HG02678 (cell line): Measurements from ENCODE around the gene SPATA17.
A peak's percentile ranks its signal among the peaks of the same experiment; 100 is the strongest.
"Not testable (repeated sequence)": the region's sequence is repeated elsewhere in the genome, so short reads cannot be mapped to it uniquely, and the experiment has no call there.

Source experiments
- ATAC-seq: cut with Tn5 transposase; IDR thresholded peaks from one replicate; pipeline ENCODE4 v1.9.1; 2021; ENCODE audit warnings: mild to moderate bottlenecking, moderate library complexity; ENCODE audit not compliant: unreplicated experiment

Gene SPATA17

GRCh38 chr1:217630711-217631591 is at the start of gene SPATA17, which contains the start of gene GPATCH2:
TSS of gene SPATA17 (plus strand) at chr1:217631344. CDS start at chr1:217631379, 35 bp downstream.
TSS of gene GPATCH2 (minus strand) at chr1:217631090. CDS start at chr1:217630971, 119 bp downstream.
- ATAC-seq = peak; percentile 98

- ATAC-seq = not testable (repeated sequence)
Measured at GRCh38 chr1:217584286-217584811, 46.8 kb upstream of the SPATA17 start.

- no peak for ATAC-seq
Measured at GRCh38 chr1:217585577-217585976, 45.6 kb upstream of the SPATA17 start.

GRCh38 chr1:217586586-217586985 is 44.6 kb upstream of the SPATA17 start:
- no peak for ATAC-seq

- no peak for ATAC-seq
Measured at GRCh38 chr1:217590598-217590997, 40.5 kb upstream of the SPATA17 start.

GRCh38 chr1:217599154-217599553 is 32.0 kb upstream of the SPATA17 start:
- no peak for ATAC-seq

GRCh38 chr1:217602380-217602779 is 28.8 kb upstream of the SPATA17 start:
- ATAC-seq = no peak

- ATAC-seq = no peak
Measured at GRCh38 chr1:217605390-217605789, 25.8 kb upstream of the SPATA17 start.

GRCh38 chr1:217614200-217614712 is 16.9 kb upstream of the SPATA17 start:
- ATAC-seq = no peak

- no peak for ATAC-seq
Measured at GRCh38 chr1:217617126-217617525, 14.0 kb upstream of the SPATA17 start.

- peak; percentile 100 for ATAC-seq
Measured at GRCh38 chr1:217620814-217621213, 10.3 kb upstream of the SPATA17 start.

- ATAC-seq = no peak
Measured at GRCh38 chr1:217622042-217622441, 9.1 kb upstream of the SPATA17 start.

- no peak for ATAC-seq
Measured at GRCh38 chr1:217626321-217626720, 4.8 kb upstream of the SPATA17 start.

GRCh38 chr1:217627431-217627830 is 3.7 kb upstream of the SPATA17 start:
- ATAC-seq = no peak

- no peak for ATAC-seq
Measured at GRCh38 chr1:217642455-217642854, 11.3 kb downstream of the SPATA17 start.

- no peak for ATAC-seq
Measured at GRCh38 chr1:217647791-217648190, 16.6 kb downstream of the SPATA17 start.

GRCh38 chr1:217650674-217651073 is 19.5 kb downstream of the SPATA17 start:
- ATAC-seq = no peak

- peak; percentile 69 for ATAC-seq
Measured at GRCh38 chr1:217660353-217661062, 29.4 kb downstream of the SPATA17 start.

- no peak for ATAC-seq
Measured at GRCh38 chr1:217661407-217661806, 30.3 kb downstream of the SPATA17 start.

GRCh38 chr1:217668351-217668940 is 37.3 kb downstream of the SPATA17 start:
- ATAC-seq = no peak

- no peak for ATAC-seq
Measured at GRCh38 chr1:217673387-217673786, 42.2 kb downstream of the SPATA17 start.
